IMR-90 (cell line): Measurements from ENCODE around the gene FHL2.

Experiments
- CTCF ChIP-seq: conservative IDR thresholded peaks from 2 replicates; pipeline ENCODE4 v1.5.1; 2012; ENCODE audit warnings: mild to moderate bottlenecking, low read depth, low read length, improper control_type of control experiment
- POLR2A ChIP-seq: IDR thresholded peaks from 2 replicates; pipeline ENCODE4 v1.6.1; 2012; ENCODE audit warnings: mild to moderate bottlenecking, low read depth, low read length
- RAD21 ChIP-seq: IDR thresholded peaks from 2 replicates; pipeline ENCODE4 v1.6.1; 2012; ENCODE audit warnings: low read length, improper control_type of control experiment
- SMC3 ChIP-seq: fragments of 150-350 bp; IDR thresholded peaks from 2 replicates; pipeline ENCODE4 v1.6.1; 2016; ENCODE audit warnings: low read depth, mild to moderate bottlenecking, antibody characterized with exemption, low read length, moderate library complexity
- USF2 ChIP-seq: fragments of 150-350 bp; IDR thresholded peaks from 2 replicates; pipeline ENCODE4 v1.6.1; 2017; ENCODE audit warnings: mild to moderate bottlenecking, antibody characterized with exemption, low read length, low read depth

DNA sequence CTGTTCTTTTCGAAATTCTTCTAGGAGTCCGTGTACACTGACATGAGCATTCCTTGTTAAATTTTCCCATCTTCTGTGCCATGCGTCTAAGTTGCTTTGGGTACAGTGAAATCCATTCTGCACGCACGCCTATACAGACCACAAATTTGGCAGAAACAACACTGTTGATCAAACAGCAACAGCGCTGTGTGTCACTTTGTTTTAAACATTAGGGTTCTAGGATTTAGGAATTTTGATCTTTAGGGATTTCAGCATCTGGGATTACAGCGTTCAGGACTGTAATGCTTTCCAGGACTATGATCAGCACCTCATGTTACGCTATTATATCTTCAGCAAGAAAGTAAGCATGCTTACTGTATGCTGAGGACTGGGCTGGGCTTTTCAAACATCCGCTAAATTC is 47.1 kb upstream of the FHL2 start:
- TF ChIP-seq CTCF (no peak), RAD21 (no peak), POLR2A (no peak), USF2 (no peak), SMC3 (no peak)
